Measurements from ENCODE around the gene PKDCC.

- TF ChIP-seq USF1 (IDR thresholded peaks at IDR 0.05) = no peak
- no peak for TF ChIP-seq RAD21 (IDR thresholded peaks at IDR 0.05; ENCODE audit: low read depth)
- TF ChIP-seq TEAD4 (IDR thresholded peaks at IDR 0.05) = no peak
- no peak for TF ChIP-seq YY1 (IDR thresholded peaks at IDR 0.05; ENCODE audit: low read depth)
- TF ChIP-seq MAX (IDR thresholded peaks at IDR 0.05) = no peak
- TF ChIP-seq CEBPB (IDR thresholded peaks at IDR 0.05) = no peak
- no peak for TF ChIP-seq ZBTB7A (IDR thresholded peaks at IDR 0.05; ENCODE audit: low read depth)
- TF ChIP-seq FOXM1 (IDR thresholded peaks at IDR 0.05; ENCODE audit: borderline replicate concordance, low read depth) = no peak
- TF ChIP-seq TAF1 (IDR thresholded peaks at IDR 0.05; ENCODE audit: low read depth) = no peak
- no peak for TF ChIP-seq CREB1 (IDR thresholded peaks at IDR 0.05; ENCODE audit: low read depth)
Observed at GRCh38 chr2:42029171-42029570, 18.6 kb upstream of the PKDCC start.

Measured in Ishikawa (cell line).